NCI-H526 (cell line): ENCODE results near the gene SNX30.

Experiments
- DNase-seq, 2 experiments: peaks; one replicate each; lab custom pipeline; 2025; lab: John Stamatoyannopoulos, UW

SNX30 gene

GRCh38 chr9:112783551-112783954 is 33.0 kb downstream of the SNX30 start:
- DNase-seq: no peak

- peak in 1 of 2 experiments; percentile 3 for DNase-seq
Observed at GRCh38 chr9:112784020-112784785, 33.6 kb downstream of the SNX30 start.

- DNase-seq: no peak
Observed at GRCh38 chr9:112785986-112786385, 35.4 kb downstream of the SNX30 start.

- no peak for DNase-seq
Observed at GRCh38 chr9:112786829-112787520, 36.4 kb downstream of the SNX30 start.

- no peak for DNase-seq
Observed at GRCh38 chr9:112787978-112788377, 37.4 kb downstream of the SNX30 start.

- DNase-seq: no peak
Observed at GRCh38 chr9:112789473-112789872, 38.9 kb downstream of the SNX30 start.

GRCh38 chr9:112789891-112790774 is 39.6 kb downstream of the SNX30 start:
- DNase-seq: no peak

- no peak for DNase-seq
Observed at GRCh38 chr9:112792670-112793069, 42.1 kb downstream of the SNX30 start.

- DNase-seq: peak in 1 of 2 experiments; percentile 60
Observed at GRCh38 chr9:112793213-112793810, 42.8 kb downstream of the SNX30 start.

- no peak for DNase-seq
Observed at GRCh38 chr9:112794731-112795130, 44.2 kb downstream of the SNX30 start.

GRCh38 chr9:112795921-112796320 is 45.4 kb downstream of the SNX30 start:
- no peak for DNase-seq

GRCh38 chr9:112796485-112796884 is 45.9 kb downstream of the SNX30 start:
- DNase-seq: no peak

- peak; percentile 17 to 32 for DNase-seq
Observed at GRCh38 chr9:112809351-112809848, 58.8 kb downstream of the SNX30 start.

GRCh38 chr9:112809906-112810305 is 59.3 kb downstream of the SNX30 start:
- DNase-seq: no peak

GRCh38 chr9:112810696-112811490 is 60.3 kb downstream of the SNX30 start:
- no peak for DNase-seq

GRCh38 chr9:112811518-112811917 is 61.0 kb downstream of the SNX30 start:
- no peak for DNase-seq

- no peak for DNase-seq
Observed at GRCh38 chr9:112815868-112816267, 65.3 kb downstream of the SNX30 start.

GRCh38 chr9:112817860-112818203 is 67.3 kb downstream of the SNX30 start:
- no peak for DNase-seq

- DNase-seq: peak; percentile 4 to 67
Observed at GRCh38 chr9:112819635-112820496, 69.3 kb downstream of the SNX30 start.

- DNase-seq: no peak
Observed at GRCh38 chr9:112820881-112821280, 70.3 kb downstream of the SNX30 start.
